Heart right ventricle (tissue), 16 donors: ENCODE results near the gene TENM4. TPM values are rescaled to one million over a fixed set of nuclear protein-coding genes. Genes with fewer than 3 reads are reported as not detected.

ENCODE experiments used
- ATAC-seq, 8 donors: fragments of 200-7000 bp; cut with Tn5 transposase; one replicate each; pipeline ENCODE4 v1.9.1; 2020; ENCODE audit warnings: mild to moderate bottlenecking in 8 of 8, moderate library complexity in 8 of 8, moderate number of reproducible peaks in 1 of 8
- DNase-seq, 2 donors: peaks; one replicate each; pipeline ENCODE4 v3.0.0-alpha.2; 2020
- H3K27ac ChIP-seq, 10 donors: fragments of 200-600 bp; sonication (generic) in 2 of 10; one replicate each; pipeline versions ENCODE4 v1.5.0 to v1.8.0; 2020 to 2022; ENCODE audit warnings: mild to moderate bottlenecking in 3 of 10
- H3K27me3 ChIP-seq, 7 donors: fragments of 200-600 bp; one replicate each; pipeline ENCODE4 v1.8.0; 2021 to 2022; ENCODE audit warnings: mild to moderate bottlenecking in 2 of 7
- H3K36me3 ChIP-seq, 9 donors: fragments of 200-600 bp; sonication (generic) in 1 of 9; one replicate each; pipeline versions ENCODE4 v1.5.0 to v1.8.0; 2020 to 2022; ENCODE audit warnings: mild to moderate bottlenecking in 2 of 9
- H3K4me1 ChIP-seq, 9 donors: fragments of 200-600 bp; sonication (generic) in 1 of 9; one replicate each; pipeline versions ENCODE4 v1.5.0 to v1.8.0; 2020 to 2022; ENCODE audit warnings: mild to moderate bottlenecking in 4 of 9
- H3K4me3 ChIP-seq, 10 donors: fragments of 200-600 bp; sonication (generic) in 2 of 10; one replicate each; pipeline versions ENCODE4 v1.5.0 to v1.8.0; 2020 to 2022; ENCODE audit warnings: mild to moderate bottlenecking in 7 of 10, moderate library complexity in 2 of 10
- H3K9me3 ChIP-seq, 11 donors: fragments of 200-600 bp in 10 of 11; sonication (generic) in 2 of 11; one replicate each; pipeline versions ENCODE4 v1.5.0 to v1.8.0; 2013 to 2022; ENCODE audit warnings: mild to moderate bottlenecking in 2 of 11, control low read depth in 1 of 11, moderate library complexity in 1 of 11
- CTCF ChIP-seq, 9 donors: fragments of 200-600 bp; sonication (generic) in 2 of 9; IDR thresholded peaks; one replicate each; pipeline versions ENCODE4 v1.5.0 to v1.8.0; 2021 to 2022; ENCODE audit warnings: antibody characterized with exemption in 9 of 9, mild to moderate bottlenecking in 5 of 9, moderate library complexity in 1 of 9
- WGBS, 2 donors: extraction: QIAGEN DNeasy Blood & Tissue Kit; methylation state at CpG; one replicate each; pipeline ENCODE4 v1.1.7; 2013; ENCODE audit warnings: inconsistent platforms in 1 of 2; 5-methylcytosine and 5-hydroxymethylcytosine counted together
- intact Hi-C, 10 donors: fragments of 100-400 bp; cut with DNase I; formaldehyde crosslinking; loops; one replicate each; pipeline versions ENCODE4 v1.11.1 to v1.14.2; 2022
- polyA plus RNA-seq, 2 donors: library from polyadenylated mRNA; stranded (reverse); fragments of 200-250 nt; gene quantifications; one replicate each; pipeline ENCODE4 v1.2.3, GENCODE V29; 2013
- total RNA-seq, 10 donors: library from RNA; stranded (reverse); fragmentation: NEBNext Ultra II Directional in 3 of 10; extraction: Animal tissue kit (Norgen Biotek cat#: 25700) in 3 of 10; gene quantifications; one replicate each; pipeline versions ENCODE4 v1.2.1 to v1.2.4, GENCODE V29; 2021 to 2023
- donor health status: Arrhythmogenic right ventricular cardiomyopathy.
- donor health status: ischemic (EF 13 %, LVEDD 7.1; RV severe dilation, severe dysfunction).
- donor health status: healthy with polysubstance abuse.
- donor health status: DM: no; HTN: yes; CAD: no.
- donor health status: DM: no; HTN: no; CAD: no.
- donor health status: ischemic (EF 25% LVEDD 6.9; RV normal size, moderate dysfunction).
- donor health status: ischemic (EF 25% LVEDD 5.7; RV mildly dilated, moderate dysfunction).
- donor health status: healthy.
- donor health status: DM: yes; HTN: yes; CAD: no.
- donor health status: Ischemic cardiomyopathy.
- donor health status: ischemic (EF 35%, LVEDD 5.7; RV mildly dilated, moderate dysfunction).
- donor health status: nonischemic (EF 11% LVEDD 7.7; RV severe dilation, severe dysfunction).
- donor health status: DM: yes; HTN: yes; CAD: no.
- donor health status: PGD.
- donor health status: ischemic (EF 29% LVEDD 5.4; RV normal size, mild dysfunction).
- donor health status: nonischemic (EF 23%, LVEDD 6.1; RV moderate dilation, normal function).

TENM4 gene
- total and polyA plus RNA-seq, 12 donors: 0.10 to 3.6 (median 0.91) TPM

DNA sequence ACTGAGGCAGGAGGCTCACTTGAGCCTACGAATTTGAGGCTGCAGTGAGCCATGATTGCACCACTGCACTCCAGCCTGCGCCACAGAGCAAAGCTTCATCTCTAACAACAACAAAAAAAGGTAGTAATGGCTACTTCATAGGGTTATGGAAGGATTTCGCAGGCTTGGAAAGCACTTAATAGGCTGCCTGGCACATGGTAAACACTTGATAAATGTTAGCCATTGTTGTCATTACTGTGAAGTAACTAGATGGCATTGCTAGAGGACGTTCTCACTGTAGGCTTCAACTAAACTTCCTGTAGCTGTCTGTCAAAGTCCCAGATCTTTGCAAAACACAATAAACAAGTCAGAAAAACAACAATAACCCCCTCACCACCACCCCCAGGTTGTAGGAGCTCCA lies 508.9 kb downstream of the TENM4 start:
- Histone ChIP-seq H3K27ac (no peak overlapping the region), H3K9me3 (no peaks in the 10 kb centered on the region), H3K4me3 (no peak overlapping the region), H3K27me3 (peaks cover 0 to 22% (median 0%) of the 10 kb centered on the region in 7 donors), H3K36me3 (no peaks in the 10 kb centered on the region), H3K4me1 (peaks cover 0 to 11% (median 0%) of the 10 kb centered on the region in 9 donors)
- intact Hi-C loops: no loop called here
- no peak for DNase-seq
- no peak for TF ChIP-seq CTCF (IDR thresholded peaks at IDR 0.05)
- 87 to 90% methylated on average over 4 of the region's 4 CpGs for WGBS, 2 donors
- no peak for ATAC-seq

DNA sequence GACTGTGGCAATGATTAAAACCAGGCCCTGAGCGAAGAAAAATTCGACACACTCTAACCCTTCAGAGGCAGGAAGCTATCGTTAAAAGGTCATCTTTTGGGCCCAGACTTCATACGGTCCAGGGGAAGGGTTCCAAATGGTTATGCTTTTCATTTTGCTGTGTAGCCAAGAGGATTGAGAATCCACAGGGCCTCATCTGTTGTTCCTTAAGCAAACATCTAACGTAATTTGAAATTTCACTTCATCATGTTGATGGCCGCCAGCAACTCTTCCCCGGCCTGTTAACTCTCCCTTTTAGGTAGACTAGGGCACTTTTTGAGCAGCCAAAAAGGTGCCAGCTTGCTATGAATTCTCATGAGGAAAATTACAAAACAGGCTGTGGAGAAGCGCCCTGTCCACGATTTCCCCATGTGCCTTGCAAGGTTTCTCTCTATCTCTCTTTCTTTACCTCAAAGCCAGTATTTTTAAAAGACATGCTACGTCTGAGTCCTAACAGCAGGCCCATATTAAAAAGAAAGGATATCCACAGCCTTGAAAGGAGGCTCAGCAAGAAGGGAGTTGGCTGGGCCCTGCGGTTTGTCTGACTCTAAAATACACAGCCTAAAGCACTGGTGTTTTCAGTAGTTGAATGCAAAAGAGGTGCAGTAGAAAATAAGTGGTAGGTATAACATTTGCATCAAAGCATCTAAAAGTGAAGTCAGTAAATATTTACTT lies 509.9 kb downstream of the TENM4 start:
- ATAC-seq (no peak), DNase-seq (no peak)
- TF ChIP-seq CTCF (IDR thresholded peaks at IDR 0.05): no peak
- H3K4me1 ChIP-seq: peaks cover 0 to 6% (median 0%) of the 10 kb centered on the region in 9 donors
- H3K27ac ChIP-seq: no peak overlapping the region
- no peak overlapping the region for H3K4me3 ChIP-seq
- no peaks in the 10 kb centered on the region for H3K36me3 ChIP-seq
- 73 to 76% methylated on average over 11 of the region's 11 CpGs for WGBS, 2 donors
- H3K9me3 ChIP-seq: no peaks in the 10 kb centered on the region
- intact Hi-C loops: no loop called here
- H3K27me3 ChIP-seq: peaks cover 0 to 29% (median 0%) of the 10 kb centered on the region in 7 donors

GRCh38 chr11:78929906-78930220 lies 511.0 kb downstream of the TENM4 start:
- Histone ChIP-seq H3K4me3 (no peak overlapping the region), H3K36me3 (no peaks in the 10 kb centered on the region), H3K4me1 (no peaks in the 10 kb centered on the region), H3K9me3 (no peaks in the 10 kb centered on the region), H3K27me3 (peaks cover 0 to 37% (median 0%) of the 10 kb centered on the region in 7 donors), H3K27ac (no peak overlapping the region)
- ATAC-seq (no peak), DNase-seq (no peak)
- 83 to 87% methylated on average over 3 of the region's 3 CpGs for WGBS, 2 donors
- intact Hi-C loops: no loop called here
- TF ChIP-seq CTCF (IDR thresholded peaks at IDR 0.05): no peak

DNA sequence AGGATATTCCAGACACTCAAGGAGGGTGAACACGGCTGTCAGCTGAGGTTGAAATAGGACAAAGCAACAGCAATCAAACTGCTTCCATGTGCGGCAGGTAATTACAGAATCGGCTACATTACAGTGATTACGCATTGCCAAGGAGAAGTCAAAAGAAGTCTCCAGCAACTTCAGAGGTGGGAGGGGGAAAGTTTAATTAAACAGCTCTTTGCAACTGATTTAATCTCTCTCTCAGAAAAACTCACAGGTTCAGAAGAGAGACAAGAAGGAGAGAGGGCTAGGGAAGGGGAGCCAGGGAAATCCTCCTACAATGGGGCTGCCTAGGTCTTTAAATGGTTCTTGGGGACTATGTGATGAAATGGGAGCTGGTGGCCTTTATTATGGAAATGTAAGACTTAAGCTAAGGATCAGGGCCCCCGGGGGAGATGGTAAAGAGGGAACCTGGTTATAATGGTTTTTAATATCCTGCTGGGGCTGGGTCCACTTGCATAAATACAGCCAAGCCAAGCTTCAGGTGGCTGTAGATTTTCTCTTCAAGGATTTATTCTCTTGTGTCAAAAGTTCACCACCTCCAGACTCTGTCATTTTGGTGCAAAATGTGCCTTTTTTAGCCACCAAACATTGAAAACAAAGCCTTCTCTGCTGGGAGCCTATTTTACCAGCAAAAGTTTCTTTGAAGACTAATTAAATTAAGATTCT lies 511.5 kb downstream of the TENM4 start:
- H3K27ac ChIP-seq: no peak overlapping the region
- no peak overlapping the region for H3K4me3 ChIP-seq
- H3K4me1 ChIP-seq: no peaks in the 10 kb centered on the region
- intact Hi-C loops: no loop called here
- ATAC-seq: no peak
- H3K27me3 ChIP-seq: peaks cover 0 to 37% (median 0%) of the 10 kb centered on the region in 7 donors
- DNase-seq: no peak
- 75 to 83% methylated on average over 5 of the region's 5 CpGs for WGBS, 2 donors
- no peak for TF ChIP-seq CTCF (IDR thresholded peaks at IDR 0.05)
- H3K36me3 ChIP-seq: no peaks in the 10 kb centered on the region
- H3K9me3 ChIP-seq: no peaks in the 10 kb centered on the region
